Measurements from ENCODE around the gene KRT27. TPM values are rescaled to one million over a fixed set of nuclear protein-coding genes. Genes with fewer than 3 reads are reported as not detected.

KRT27 gene
- total and polyA plus RNA-seq, 12 donors = 0.34 to 0.56 TPM; not detected in 10

- 73 to 81% (median 76%) methylated on average over 3 of the region's 3 CpGs for WGBS, 4 donors
- Histone ChIP-seq H3K27me3 (peaks cover 26% of the 10 kb centered on the region), H3K4me3 (no peak overlapping the region), H3K36me3 (replicated peaks in 1 of 2) (no peaks in the 10 kb centered on the region), H3K27ac (no peak overlapping the region), H3K4me1 (replicated peaks in 1 of 2) (no peaks in the 10 kb centered on the region), H3K9me3 (replicated peaks in 1 of 3) (no peaks in the 10 kb centered on the region)
- DNase-seq = no peak
- intact Hi-C loops (cut with DNase I) = no loop called here
- TF ChIP-seq POLR2A (IDR thresholded peaks at IDR 0.05) = no peak
- no peak for TF ChIP-seq CTCF (IDR thresholded peaks at IDR 0.05)
Observed at GRCh38 chr17:40812639-40813038, 30.3 kb upstream of the KRT27 start.

- H3K9me3 ChIP-seq (replicated peaks in 1 of 3) = no peaks in the 10 kb centered on the region
- no peaks in the 10 kb centered on the region for H3K36me3 ChIP-seq (replicated peaks in 1 of 2)
- no peak overlapping the region for H3K4me3 ChIP-seq
- TF ChIP-seq CTCF (IDR thresholded peaks at IDR 0.05) = no peak
- TF ChIP-seq POLR2A (IDR thresholded peaks at IDR 0.05) = no peak
- peaks cover 41% of the 10 kb centered on the region for H3K27me3 ChIP-seq
- DNase-seq = no peak
- no peak overlapping the region for H3K27ac ChIP-seq
- 59 to 66% (median 63%) methylated on average over 6 of the region's 6 CpGs for whole genome bisulfite sequencing, 4 donors
- H3K4me1 ChIP-seq (replicated peaks in 1 of 2) = no peaks in the 10 kb centered on the region
- intact Hi-C loops (cut with DNase I) = no loop called here
Observed at GRCh38 chr17:40810494-40810893, 28.1 kb upstream of the KRT27 start.

GRCh38 chr17:40809721-40810421, 27.5 kb upstream of the KRT27 start:
- no peak for DNase-seq
- no peaks in the 10 kb centered on the region for H3K36me3 ChIP-seq (replicated peaks in 1 of 2)
- WGBS, 4 donors = 58 to 75% (median 62%) methylated on average over 2 of the region's 2 CpGs
- H3K9me3 ChIP-seq (replicated peaks in 1 of 3) = no peaks in the 10 kb centered on the region
- no peak overlapping the region for H3K27ac ChIP-seq
- peaks cover 47% of the 10 kb centered on the region for H3K27me3 ChIP-seq
- no peaks in the 10 kb centered on the region for H3K4me1 ChIP-seq (replicated peaks in 1 of 2)
- H3K4me3 ChIP-seq = no peak overlapping the region
- TF ChIP-seq POLR2A (IDR thresholded peaks at IDR 0.05) (no peak), CTCF (IDR thresholded peaks at IDR 0.05) (no peak)
- intact Hi-C loops (cut with DNase I) = loop anchor here in 1 of 2 donors (10.0 kb wide), 1 partner anchor 845 kb away; no protein-coding TSS in a partner anchor

GRCh38 chr17:40806131-40806530, 23.8 kb upstream of the KRT27 start:
- no peak for TF ChIP-seq CTCF (IDR thresholded peaks at IDR 0.05)
- no peak for TF ChIP-seq POLR2A (IDR thresholded peaks at IDR 0.05)
- DNase-seq = no peak
- Histone ChIP-seq H3K27me3 (peaks cover 55% of the 10 kb centered on the region), H3K36me3 (replicated peaks in 1 of 2) (no peaks in the 10 kb centered on the region), H3K27ac (no peak overlapping the region), H3K9me3 (replicated peaks in 1 of 3) (no peaks in the 10 kb centered on the region), H3K4me3 (no peak overlapping the region), H3K4me1 (replicated peaks in 1 of 2) (no peaks in the 10 kb centered on the region)
- WGBS, 4 donors = 63 to 73% (median 71%) methylated on average over 3 of the region's 3 CpGs
- intact Hi-C loops (cut with DNase I) = loop anchor here in 1 of 2 donors (10.0 kb wide), 1 partner anchor 849 kb away; no protein-coding TSS in a partner anchor

Data from adrenal gland (tissue), 12 donors.